ENCODE measurements around the gene GRM3. TPM values are rescaled to one million over a fixed set of nuclear protein-coding genes. Genes with fewer than 3 reads are reported as not detected.

The GRM3 gene
- total RNA-seq, 2 donors from 2014 or later = not detected

DNA sequence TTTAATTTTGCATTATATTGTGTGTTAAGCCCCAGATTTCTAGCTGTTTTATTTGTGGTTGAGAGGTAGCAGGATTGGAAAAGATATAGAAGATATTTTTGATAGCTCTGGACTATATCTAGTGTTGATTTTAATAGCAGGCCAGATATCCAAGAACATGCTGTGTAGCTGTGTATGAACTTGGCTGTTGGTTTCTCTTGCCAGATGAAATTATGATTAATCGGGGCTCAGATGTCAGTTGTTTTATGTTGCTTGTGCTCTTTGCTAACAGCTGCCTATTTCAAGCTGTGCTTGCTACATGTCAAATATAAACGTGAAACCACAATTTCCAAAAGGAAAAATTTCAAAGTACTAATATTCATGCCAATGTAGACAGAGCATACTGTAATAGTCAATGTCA, 141.1 kb downstream of the GRM3 start:
- Histone ChIP-seq H3K9me3 (no peaks in the 10 kb centered on the region), H3K4me3 (no peak overlapping the region), H3K4me1 (ENCODE audit: control insufficient read depth in 1 of 2, low read depth in 2 of 2) (peaks cover 0 to 11% of the 10 kb centered on the region in 2 donors), H3K27me3 (replicated peaks; ENCODE audit: insufficient read depth) (no peaks in the 10 kb centered on the region), H3K36me3 (no peaks in the 10 kb centered on the region), H3K27ac (no peak overlapping the region)
- ATAC-seq (ENCODE audit: insufficient number of reproducible peaks, low FRiP score, low read depth) = no peak
- TF ChIP-seq, protein P1, sequence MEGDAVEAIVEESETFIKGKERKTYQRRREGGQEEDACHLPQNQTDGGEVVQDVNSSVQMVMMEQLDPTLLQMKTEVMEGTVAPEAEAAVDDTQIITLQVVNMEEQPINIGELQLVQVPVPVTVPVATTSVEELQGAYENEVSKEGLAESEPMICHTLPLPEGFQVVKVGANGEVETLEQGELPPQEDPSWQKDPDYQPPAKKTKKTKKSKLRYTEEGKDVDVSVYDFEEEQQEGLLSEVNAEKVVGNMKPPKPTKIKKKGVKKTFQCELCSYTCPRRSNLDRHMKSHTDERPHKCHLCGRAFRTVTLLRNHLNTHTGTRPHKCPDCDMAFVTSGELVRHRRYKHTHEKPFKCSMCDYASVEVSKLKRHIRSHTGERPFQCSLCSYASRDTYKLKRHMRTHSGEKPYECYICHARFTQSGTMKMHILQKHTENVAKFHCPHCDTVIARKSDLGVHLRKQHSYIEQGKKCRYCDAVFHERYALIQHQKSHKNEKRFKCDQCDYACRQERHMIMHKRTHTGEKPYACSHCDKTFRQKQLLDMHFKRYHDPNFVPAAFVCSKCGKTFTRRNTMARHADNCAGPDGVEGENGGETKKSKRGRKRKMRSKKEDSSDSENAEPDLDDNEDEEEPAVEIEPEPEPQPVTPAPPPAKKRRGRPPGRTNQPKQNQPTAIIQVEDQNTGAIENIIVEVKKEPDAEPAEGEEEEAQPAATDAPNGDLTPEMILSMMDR (IDR thresholded peaks at IDR 0.05) = no peak
- no peak for DNase-seq (ENCODE audit: low spot score)

DNA sequence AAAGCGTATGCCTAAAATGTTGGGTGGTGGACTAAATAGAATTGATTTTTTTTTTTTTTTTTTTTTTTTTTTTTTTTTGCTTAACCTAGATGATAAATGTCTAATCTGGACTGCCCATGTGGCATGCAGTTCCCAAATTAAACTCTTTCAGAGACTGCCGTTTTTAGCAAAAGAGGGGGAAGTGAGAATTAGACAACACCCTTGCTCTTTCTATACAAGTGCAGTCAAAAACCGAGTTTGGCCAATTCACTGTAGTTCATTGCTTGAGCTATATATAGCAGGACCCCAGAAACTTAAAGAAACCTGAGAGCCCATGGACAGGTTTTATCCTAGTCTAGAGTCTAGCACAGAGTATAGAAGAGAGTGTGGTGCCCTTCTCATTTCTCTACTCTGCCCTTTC, 141.9 kb downstream of the GRM3 start:
- Histone ChIP-seq H3K36me3 (no peaks in the 10 kb centered on the region), H3K4me1 (ENCODE audit: control insufficient read depth in 1 of 2, low read depth in 2 of 2) (peaks cover 0 to 11% of the 10 kb centered on the region in 2 donors), H3K27me3 (replicated peaks; ENCODE audit: insufficient read depth) (no peaks in the 10 kb centered on the region), H3K27ac (no peak overlapping the region), H3K4me3 (no peak overlapping the region), H3K9me3 (no peaks in the 10 kb centered on the region)
- TF ChIP-seq, protein P1 (IDR thresholded peaks at IDR 0.05) = no peak
- ATAC-seq (ENCODE audit: insufficient number of reproducible peaks, low FRiP score, low read depth) (no peak), DNase-seq (ENCODE audit: low spot score) (no peak)

DNA sequence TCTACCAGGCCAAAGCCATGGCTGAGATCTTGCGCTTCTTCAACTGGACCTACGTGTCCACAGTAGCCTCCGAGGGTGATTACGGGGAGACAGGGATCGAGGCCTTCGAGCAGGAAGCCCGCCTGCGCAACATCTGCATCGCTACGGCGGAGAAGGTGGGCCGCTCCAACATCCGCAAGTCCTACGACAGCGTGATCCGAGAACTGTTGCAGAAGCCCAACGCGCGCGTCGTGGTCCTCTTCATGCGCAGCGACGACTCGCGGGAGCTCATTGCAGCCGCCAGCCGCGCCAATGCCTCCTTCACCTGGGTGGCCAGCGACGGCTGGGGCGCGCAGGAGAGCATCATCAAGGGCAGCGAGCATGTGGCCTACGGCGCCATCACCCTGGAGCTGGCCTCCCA, 142.7 kb downstream of the GRM3 start:
- no peak for DNase-seq (ENCODE audit: low spot score)

DNA sequence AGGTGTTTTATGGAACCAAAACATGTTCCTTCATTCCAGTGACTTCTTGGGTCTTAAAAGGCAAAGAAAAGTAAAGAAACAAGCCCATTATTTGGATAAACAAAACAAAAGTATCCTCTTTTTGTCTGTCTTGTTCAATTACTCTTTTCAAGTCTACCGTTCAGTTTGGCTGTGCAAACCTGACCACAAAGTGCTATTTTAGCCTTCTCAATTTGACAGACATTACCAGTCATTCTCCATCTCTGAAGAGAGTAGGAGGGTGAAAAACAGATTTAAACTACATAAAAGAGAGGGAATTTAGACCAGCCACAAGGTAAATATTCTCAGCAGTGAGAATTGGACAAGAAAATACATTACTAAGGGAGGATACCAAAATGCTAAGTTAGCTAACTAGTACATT, 145.2 kb downstream of the GRM3 start:
- Histone ChIP-seq H3K4me3 (no peak overlapping the region), H3K36me3 (no peaks in the 10 kb centered on the region)

More for the DNA sequence above, 142.7 kb downstream of the GRM3 start:
- no peak for ATAC-seq (ENCODE audit: insufficient number of reproducible peaks, low FRiP score, low read depth)
- Histone ChIP-seq H3K36me3 (no peaks in the 10 kb centered on the region), H3K4me3 (no peak overlapping the region), H3K27ac (no peak overlapping the region), H3K4me1 (ENCODE audit: control insufficient read depth in 1 of 2, low read depth in 2 of 2) (peaks cover 0 to 11% of the 10 kb centered on the region in 2 donors), H3K9me3 (no peaks in the 10 kb centered on the region), H3K27me3 (replicated peaks; ENCODE audit: insufficient read depth) (no peaks in the 10 kb centered on the region)
- TF ChIP-seq, protein P1 (IDR thresholded peaks at IDR 0.05) = no peak

DNA sequence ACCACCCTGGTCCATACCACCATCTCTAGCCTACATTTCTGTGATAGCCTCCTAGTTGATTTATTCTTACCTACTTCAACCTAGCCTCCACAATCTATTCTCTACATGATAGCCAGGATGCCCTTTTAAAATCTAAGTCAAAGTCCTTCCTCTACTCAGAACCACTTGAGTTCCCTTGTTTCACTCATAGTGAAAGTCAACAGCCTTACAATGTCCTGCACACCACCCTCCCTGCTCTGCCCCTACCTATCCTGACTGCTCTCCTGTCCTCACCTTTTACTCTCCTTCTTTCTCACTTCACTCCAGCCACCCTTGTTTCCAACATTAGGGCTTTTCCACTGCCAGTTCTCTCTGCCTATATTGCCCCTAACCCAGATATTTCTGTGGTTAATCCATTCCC, 146.7 kb downstream of the GRM3 start:
- Histone ChIP-seq H3K27ac (no peak overlapping the region), H3K9me3 (no peaks in the 10 kb centered on the region), H3K4me3 (no peak overlapping the region), H3K4me1 (ENCODE audit: control insufficient read depth in 1 of 2, low read depth in 2 of 2) (peaks cover 0 to 7% of the 10 kb centered on the region in 2 donors), H3K27me3 (replicated peaks; ENCODE audit: insufficient read depth) (no peaks in the 10 kb centered on the region), H3K36me3 (no peaks in the 10 kb centered on the region)
- DNase-seq (ENCODE audit: low spot score) = no peak
- TF ChIP-seq, protein P1 (IDR thresholded peaks at IDR 0.05) = no peak
- no peak for ATAC-seq (ENCODE audit: insufficient number of reproducible peaks, low FRiP score, low read depth)

More for the DNA sequence above, 145.2 kb downstream of the GRM3 start:
- no peak for DNase-seq (ENCODE audit: low spot score)
- no peak overlapping the region for H3K27ac ChIP-seq
- peaks cover 0 to 11% of the 10 kb centered on the region in 2 donors for H3K4me1 ChIP-seq (ENCODE audit: control insufficient read depth in 1 of 2, low read depth in 2 of 2)
- TF ChIP-seq, protein P1 (IDR thresholded peaks at IDR 0.05) = no peak
- no peak for ATAC-seq (ENCODE audit: insufficient number of reproducible peaks, low FRiP score, low read depth)
- H3K9me3 ChIP-seq = no peaks in the 10 kb centered on the region
- H3K27me3 ChIP-seq (replicated peaks; ENCODE audit: insufficient read depth) = no peaks in the 10 kb centered on the region
